Stimulated activated CD4-positive, alpha-beta T cell treated with anti-CD3 and anti-CD28 coated beads, Interleukin-1b, Interleukin-23, amount 100 ng/mL, for 48 hours (primary cell): ENCODE measurements around the gene ZNF302.

ENCODE experiments used
- DNase-seq: peaks from one replicate; pipeline ENCODE4 v3.0.0-alpha.2; 2020

ZNF302 gene

DNA sequence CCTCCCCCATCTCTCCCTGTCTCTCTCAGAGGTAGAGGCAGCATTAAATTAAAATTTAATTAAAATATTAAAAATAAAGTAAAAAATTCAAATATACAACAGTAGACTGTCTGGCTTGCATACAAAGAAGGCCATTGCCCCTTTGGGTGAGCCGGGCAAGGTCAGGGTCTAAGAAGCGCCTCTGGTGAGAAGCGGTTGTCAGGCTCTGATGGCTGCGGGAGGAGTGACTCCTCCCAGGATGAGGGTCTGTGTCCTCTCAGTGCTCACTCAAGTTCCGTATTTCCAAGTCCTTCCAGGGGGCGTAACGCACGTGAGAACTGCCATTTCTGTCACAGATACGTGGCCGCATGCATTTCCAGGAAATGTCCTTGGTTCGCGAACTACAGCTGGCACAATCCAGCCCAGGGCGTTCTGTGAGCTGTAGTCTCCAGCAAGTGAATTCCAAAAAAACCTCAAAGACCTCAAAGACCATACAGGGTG is 55.8 kb downstream of the ZNF302 start:
- DNase-seq, result no peak

DNA sequence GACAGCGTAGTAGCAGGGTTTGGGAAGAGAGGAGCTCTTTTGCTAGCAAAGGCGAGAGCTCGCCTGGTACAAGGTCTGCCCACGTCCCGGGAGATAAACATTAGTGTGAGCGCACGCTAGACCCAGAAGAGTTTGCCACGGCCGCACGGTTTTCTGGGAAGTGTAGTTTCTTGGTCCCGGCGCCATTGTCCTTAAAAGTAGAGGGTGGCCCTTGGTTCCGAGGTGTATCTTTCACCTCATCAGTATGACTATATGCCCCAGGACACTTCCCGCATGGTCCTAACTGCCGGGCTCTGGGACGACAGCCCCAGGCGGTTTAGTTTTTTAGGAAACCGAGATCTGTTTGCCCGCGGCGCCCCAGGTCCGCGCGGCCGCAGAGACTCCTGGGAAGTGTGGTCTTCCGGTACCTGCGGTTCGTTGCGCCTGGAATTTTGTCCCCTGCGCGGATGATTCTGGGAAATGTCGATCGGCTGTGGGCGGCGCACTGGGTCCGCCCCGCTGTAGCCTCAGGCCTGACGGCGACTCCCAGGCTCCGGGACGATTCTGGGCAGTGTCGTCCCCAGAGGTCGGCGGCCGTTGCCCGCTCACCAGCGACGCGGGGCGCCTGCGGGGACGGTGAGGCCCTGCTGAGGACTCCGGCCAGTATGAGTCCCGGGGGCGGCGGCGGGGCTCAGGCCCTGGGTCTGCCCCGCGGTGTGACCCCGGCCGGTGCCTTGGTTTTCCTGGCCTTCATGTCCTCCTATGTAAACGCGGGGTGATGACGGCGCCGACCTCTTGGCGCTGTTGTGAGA is 56.5 kb downstream of the ZNF302 start, which contains the start of gene ZNF181:
Gene ZNF181 (plus strand): TSS at position 498 of the 791 bp plus-strand sequence. CDS start 795 bp downstream, outside the sequence.
- DNase-seq, result peak; percentile 83

DNA sequence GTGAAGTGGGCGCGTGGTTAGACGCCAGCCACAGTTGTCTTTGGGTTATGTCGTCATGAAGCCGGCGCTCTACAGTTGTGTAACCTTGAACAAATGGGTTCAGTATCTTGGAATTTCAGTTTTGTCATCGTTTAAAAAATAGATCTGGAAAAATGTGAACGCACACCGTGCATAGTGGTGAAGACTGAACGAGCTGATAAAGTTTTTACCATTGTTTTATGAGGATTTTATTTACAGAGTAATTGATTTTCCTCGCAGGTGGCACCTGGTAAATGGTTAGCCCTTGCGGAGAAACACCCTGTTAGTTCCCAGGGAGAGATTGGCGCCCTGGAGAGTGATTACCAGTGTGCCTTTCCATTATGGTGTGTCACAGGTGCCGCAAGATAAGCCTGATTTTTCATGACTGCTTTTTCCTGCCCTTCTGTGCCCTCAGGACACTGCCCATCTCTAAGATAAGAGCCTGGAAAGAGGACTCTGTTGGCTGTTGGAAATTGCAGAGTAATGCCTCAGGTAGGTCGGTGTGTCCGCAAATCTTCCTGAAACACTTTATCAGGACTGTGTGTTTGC is 57.1 kb downstream of the ZNF302 start:
- no peak for DNase-seq
